Bone marrow (tissue), 2 donors: ENCODE data around the gene CCDC50.

ENCODE experiments used
- DNase-seq, 2 donors: peaks; one replicate each; lab custom pipeline; 2025; lab: John Stamatoyannopoulos, UW

CCDC50 gene

DNA sequence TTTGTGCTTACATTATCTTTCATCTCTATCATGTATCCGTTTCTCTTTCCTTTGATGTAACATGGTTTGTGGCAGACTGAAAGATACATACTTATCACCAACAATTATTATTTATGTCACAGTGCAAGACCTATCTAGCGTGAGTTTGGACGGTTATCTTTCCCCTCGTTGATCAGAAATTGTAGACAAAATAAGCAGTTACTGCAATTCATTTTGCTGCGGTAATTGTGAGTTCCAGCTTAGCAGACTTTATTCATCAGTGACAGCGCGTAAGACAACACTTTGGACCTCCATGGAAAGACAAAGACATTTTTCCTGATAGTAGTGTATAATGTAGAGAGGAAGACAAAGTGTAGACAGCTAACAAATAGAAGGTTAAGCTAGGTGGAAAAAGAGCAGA is 52.1 kb downstream of the CCDC50 start:
- DNase-seq: no peak

DNA sequence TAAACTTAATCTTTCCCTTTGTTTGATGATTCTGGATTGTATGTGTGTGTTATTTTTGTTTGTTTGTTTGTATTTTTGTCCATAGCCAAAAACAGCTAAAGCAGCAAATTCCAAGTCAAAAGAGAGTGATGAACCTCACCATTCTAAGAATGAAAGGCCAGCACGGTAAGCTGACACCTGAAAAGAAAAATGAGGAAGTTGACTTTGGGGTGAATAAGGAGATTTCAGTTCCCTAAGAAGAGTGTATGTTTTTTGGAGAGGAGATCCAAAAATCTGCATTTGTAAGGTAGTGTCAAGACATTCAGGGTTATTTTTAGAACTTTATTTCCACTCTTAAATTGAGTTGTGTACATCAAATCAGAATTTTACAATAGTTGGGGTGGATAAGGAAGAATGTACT is 53.5 kb downstream of the CCDC50 start:
- no peak for DNase-seq

DNA sequence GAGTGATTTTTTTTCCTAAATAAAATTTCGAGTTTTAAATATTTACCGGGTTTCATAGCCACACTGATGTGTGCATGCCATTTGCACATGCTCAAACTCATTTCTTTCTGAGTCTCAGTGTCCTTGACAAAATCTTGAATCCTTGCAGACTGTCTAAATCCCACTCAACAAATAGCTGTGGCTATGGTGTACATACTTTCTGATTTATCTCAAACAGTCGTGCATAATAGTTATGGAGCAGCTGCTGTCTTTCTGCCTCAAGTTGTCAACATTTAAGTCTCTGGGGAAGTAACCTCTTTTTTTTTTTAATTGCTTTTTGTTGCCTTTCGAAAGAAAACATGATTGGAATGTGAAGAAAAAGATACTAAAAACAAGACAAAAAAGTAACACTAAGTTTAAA is 53.9 kb downstream of the CCDC50 start:
- DNase-seq: no peak

DNA sequence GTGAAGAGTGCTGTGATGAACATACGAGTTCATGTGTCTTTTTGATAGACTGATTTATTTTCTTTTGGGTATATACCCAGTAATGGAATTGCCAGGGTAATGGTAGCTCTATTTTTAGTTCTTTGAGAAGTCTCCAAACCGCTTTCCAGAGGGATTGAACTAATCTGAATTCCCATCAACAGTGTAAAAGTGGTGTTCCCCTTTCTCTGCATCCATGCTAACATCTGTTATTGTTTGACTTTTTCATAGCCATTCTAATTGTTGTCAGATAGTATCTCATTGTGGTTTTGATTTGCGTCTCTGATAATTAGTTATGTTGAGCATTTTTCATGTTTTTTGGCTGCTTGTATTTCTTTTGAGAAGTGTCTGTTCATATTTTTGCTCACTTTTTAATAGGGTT is 55.9 kb downstream of the CCDC50 start:
- DNase-seq: no peak

DNA sequence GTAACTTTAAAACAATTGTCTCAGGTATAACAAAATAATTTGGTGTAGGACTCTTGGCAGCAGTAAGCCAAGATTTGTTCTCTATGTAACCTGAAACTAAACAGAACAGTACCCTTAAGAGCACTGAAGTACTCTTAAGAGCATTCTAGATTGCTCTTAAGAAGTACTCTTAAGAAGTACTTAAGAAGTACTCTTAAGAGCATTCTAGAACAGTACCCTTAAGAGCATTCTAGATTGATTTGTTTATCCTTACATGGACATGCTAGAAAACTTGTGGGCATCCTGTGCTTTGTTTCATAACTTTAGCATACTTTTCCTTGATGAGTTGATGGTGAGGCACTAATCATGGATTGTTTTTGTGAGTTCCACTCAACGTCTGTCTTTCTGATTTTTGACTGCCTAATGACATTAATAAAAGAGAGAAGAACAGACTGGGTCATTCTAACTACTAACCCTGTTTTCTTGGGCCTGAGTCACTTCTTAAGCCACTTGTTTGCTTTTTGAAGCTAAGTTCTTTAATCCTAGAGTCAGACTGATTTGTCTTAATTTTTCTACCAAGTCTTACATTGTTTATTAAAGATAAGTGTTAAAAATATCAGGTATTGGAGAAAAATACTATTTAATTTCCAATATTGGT is 58.4 kb downstream of the CCDC50 start:
- no peak for DNase-seq

DNA sequence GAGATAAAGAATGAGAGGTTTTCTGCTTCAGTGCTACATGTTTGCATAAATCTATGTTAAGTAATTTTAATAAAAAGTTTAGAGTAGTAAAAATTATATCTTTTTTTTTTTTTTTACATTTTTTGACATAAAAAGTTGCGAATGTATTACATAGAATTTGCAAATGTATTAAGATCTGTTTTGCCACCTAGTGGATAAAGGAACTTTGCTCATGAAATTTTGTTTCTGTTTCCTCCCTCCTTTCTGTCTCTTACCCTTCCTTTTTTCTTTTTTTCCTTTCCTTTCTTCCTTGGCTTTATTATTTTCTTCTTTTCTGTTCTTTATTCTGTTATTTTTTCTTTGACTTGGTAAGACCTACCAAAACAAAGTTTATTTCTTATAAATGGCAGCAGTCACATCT is 59.6 kb downstream of the CCDC50 start:
- no peak for DNase-seq

DNA sequence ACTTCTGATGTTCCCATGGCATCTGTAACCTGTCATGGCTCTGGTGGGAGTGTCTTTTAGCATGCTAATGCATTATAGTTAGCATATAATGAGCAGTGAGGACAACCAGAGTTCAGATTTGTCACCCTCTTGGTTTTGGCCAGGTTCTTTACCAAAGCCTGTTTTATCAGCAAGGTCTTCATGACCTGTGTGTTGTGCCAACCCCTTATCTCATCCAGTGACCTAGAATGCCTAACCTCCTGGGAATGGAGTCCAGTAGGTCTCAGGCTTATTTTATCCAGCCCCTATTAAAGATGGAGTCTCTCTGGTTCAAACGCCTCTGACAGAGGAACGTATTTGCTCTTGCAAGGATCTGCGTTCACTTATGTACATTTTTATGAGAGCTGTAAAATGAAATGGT is 61.4 kb downstream of the CCDC50 start:
- no peak for DNase-seq

DNA sequence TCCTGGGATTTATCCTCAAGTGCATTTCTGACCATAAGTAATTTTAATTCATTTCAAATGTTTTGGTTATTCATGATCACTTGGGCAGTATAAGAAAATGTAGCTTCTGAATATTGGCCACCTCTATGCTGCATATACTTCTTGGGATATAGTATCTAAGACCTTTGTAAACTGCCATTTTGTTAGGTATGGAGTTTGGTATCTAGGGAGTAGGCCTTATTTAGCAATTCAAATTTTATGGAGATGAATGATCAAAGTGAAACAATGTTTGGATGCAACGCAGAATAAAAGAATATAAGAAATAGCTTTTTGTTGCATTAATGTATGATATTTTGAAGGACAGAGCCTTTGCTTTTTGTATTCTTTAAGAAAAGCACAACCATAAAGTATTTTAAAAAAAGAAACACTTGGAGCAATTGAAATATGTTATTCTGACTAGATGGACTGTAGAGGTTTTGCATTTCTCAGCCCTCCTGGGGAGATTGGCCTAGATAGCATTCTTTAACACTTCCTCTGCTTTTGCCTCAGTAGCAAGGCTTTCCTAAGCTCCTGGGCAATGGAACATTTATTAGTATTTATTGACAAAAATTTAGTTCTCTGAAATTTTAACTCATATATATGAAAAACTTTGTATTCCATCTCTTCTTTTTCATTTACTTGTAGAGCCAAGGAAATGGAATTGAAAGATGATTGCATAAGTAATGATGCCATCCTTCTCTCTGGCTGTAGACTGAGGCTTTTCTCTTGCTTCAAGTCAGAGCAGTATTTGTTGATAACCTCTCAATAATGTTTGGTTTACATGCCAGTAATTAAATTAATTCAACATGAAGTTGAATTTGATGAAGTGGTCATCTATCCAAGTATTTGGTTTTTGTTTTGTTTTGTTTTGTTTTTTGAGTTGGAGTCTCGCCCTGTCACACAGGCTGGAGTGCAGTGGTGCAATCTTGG is 62.9 kb downstream of the CCDC50 start:
- no peak for DNase-seq

DNA sequence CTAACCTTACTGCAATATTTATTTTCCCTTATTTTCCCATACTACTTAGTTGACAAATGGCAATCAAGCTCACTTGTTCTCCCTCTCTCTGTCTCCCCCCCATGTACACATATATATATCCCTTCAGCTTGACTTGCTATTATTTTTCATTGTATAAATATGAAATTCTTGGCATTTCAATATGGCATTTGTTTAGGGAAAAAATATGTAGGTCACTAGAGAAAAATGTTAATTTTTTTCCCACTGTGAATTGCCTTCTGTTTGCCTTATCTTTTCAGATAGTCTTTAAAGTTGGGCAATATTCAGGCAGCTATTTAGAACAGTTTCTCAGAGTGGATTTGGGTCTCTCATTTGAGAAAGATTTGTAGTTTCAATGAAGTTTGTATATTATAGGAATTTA is 64.0 kb downstream of the CCDC50 start:
- no peak for DNase-seq

DNA sequence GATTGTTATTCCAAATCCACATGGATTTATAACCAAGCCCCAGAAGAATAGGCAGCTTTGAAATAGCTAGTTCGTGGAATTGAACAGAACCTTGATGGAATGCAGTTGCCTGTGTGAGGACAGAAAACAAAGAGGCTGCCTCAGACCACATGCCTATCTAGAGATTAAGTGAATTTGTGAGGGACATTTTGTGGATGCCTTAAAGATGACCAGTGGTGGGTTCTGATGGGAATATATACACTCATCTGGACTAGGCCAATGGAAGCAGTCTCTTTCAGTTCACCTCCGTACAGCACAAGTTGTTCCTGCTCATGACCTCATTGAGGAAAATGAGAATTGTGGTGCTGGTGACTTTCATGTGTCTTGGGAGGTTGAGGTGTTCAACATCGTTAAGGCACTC is 68.6 kb downstream of the CCDC50 start:
- no peak for DNase-seq

DNA sequence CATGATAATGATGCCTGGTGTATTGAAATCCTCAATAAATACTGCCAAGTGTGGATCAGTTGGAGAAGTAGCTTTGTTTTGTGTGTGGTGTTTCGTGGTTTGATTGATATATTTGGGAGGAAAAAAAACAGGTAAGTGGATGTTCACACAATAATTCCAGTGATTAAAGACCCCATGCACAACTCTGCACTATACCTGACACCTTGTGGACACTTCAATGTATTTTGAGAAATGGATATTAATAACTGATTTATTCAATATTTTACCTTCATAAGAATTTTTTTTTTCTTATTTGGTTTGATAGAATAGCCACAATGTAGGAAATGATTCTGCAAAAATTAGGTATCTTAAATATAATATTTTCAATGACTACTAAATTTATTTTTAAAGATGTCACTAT is 69.4 kb downstream of the CCDC50 start:
- DNase-seq: no peak

DNA sequence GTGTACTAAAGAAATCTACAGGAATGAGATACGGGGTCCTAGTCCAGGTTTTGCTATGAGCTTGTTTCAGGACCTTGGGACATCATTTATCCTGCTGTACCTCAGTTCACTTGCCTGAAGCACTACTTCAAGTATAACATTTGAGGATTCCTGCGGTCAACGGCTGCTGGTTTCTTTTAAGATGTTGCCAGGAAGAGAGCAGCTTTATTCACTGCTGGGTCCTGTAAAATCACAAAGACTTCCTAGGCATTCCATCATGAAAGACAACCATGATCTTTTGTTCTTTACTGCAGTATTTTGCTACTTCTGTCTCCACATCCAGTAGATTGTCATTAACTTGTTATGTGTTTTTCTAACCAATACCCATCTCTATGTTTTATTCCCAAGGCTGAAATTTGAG is 70.7 kb downstream of the CCDC50 start:
- no peak for DNase-seq

DNA sequence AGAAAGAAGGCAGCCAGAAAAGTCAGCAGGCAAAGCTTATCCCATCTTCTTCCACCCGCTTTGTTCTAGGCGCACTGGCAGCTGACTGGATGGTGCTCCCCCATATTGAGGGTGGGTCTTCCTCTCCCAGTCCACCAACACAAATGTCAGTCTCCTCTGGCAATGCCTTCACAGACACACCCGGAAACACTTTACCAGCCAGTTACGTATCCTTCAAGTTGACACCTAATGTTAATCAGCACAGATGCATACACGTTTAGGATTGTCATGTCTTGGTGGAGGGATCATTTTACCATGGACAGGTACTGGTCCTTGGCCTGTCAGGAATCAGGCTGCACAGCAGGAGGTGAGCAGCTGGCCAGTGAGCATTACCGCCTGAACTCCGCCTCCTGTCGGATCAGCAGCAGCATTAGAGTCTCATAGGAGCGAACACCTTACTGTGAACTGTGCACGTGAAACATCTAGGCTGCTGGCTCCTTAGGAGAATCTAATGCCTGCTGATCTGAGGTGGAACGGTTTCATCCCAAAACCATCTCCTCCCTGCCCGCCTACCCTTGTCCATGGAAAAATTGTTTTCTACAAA is 72.7 kb downstream of the CCDC50 start:
- no peak for DNase-seq

DNA sequence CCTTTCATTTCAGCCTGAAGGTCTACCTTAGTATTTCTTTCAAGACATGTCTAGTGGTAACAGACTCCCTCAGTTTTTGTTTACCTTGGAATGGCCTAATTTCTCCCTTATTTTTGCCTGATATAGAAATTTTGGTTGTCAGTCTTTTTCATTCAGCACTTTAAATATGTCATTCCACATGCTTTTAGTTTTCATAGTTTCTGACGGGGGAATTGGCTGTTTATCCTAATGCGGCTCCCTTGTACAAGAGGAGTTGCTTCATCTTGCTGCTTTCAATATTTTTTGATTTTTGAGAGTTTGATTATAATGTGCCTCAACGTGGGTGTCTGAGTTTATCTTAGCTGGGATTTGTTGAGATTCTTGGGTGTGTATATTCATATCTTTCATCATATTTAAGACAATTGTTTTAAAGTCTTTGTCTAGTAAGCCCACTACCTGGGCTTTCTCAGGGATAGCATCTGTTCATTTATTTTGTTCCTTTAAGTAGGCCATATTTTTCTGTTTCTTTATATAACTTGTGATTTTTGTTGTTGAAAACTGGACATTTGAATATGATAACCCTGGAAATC is 80.7 kb downstream of the CCDC50 start:
- no peak for DNase-seq

DNA sequence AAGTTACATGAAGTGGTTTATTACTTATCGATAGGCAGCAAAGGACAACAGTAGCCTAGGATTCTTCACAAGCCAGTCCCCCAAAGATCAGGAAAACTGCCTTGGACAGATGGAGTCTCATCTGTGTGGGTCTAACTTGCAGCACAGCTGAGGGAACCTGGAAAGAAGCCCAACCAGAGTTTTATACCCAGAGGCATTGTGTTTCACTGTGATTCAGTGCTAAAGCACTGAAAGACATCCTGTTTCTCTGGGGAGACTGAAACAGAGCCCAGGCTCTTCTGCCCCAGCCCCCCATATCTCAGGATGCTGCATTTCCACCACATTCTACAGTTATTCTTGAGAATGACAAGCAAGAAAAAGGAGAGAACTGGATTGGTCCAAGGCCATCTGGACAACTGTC is 83.6 kb downstream of the CCDC50 start:
- DNase-seq: no peak

DNA sequence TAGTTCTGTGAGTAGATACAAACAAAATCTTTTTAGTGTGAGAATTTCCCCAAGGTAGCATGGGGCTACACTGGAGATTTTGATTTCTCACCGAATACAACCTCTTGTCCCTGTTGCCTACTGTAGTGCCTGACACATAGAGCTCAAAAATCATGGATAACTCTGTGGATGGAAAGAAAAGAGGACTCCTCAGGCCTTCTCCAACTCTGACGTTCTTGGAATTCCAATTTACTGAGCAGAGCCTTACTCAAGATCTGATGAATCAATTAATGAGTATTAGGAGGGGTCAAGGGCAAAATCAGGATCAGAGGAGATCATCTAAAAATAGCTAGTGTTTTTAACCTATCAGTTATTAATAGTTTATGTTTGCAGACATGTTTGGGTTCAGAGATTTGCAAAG is 85.1 kb downstream of the CCDC50 start:
- no peak for DNase-seq

DNA sequence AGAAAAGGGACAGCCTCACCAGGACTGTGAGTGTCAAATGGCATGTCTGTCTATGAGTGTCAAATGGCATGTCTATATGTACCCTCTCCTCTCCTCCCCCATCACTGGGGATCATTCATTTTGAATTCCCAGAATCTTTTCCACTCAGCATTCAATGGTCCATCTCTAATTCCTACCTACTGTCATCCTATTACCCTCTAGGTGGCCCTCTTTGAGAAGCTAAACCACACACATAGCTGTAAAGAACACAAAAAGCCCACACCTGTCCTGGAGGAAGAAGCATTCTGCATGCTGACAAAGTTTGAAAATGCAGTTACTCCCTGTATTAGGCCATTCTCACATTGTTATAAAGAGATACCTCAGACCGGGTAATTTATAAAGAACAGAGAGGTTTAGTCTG is 85.5 kb downstream of the CCDC50 start:
- DNase-seq: no peak

DNA sequence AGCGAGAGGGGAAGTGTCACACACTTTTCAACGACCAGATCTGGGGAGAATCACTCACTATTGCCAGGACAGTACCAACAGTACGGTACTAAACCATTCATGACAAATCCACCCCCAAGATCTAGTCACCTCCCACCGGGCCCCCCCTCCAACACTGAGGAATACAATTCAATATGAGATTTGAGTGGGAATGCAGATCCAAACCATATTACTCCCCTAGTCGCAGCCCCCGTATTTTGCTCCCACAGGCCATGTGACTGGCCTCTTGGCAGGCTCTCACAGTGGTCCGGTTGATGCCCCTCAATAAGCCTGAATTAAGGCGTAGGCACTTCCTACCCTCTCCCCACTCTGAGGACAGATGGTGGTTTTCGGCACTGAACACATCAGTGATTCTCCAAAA is 86.4 kb downstream of the CCDC50 start:
- no peak for DNase-seq

DNA sequence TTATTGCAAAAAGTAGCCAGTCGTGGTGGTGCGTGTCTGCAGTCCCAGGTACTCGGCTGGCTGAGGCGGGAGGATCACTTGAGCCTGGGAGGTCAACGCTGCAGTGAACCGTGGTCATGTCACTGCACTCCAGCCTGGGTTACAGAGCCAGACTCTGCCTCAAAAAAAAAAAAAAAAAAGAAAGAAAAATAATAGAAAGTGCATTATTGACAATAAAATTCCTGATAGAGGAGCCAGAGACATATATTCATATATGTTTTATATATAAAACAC is 88.2 kb downstream of the CCDC50 start:
- no peak for DNase-seq

DNA sequence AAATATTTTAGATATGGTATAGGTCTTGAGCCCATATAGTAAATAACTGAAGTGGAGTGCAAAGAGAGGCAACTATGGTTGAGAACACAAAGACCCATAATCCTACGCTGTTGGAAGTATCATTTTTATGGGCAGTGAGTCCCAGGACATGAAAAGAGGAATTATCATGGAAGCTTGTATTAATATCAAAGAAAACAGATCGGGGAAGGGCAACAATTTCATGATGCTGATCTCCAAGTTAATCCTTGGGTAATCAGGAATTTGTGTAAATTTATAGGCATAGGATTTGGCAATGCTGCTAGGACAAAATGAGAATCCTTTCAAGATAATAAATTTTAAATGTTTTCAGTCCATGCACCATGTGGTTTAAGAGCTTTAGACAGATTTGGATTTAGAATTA is 91.6 kb downstream of the CCDC50 start:
- no peak for DNase-seq

DNA sequence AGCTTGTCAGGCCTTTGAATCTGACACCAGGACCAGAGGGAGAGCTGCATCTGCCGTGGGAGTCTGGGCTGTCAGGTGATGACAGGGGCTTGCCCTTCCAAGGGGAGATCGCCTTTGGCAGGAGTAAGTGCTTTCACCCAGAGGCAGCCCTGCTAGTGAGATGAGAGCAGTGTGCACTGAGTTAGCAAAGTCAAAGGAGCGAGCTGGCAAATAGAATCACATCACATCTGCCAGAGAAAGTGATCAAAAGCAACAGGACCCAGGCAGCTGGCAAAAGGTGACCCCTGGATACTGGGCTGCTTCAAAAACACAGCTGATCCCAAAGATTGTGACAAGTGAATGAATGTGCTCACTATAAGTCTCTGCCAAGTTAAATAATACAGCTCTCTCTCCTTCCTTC is 95.7 kb downstream of the CCDC50 start:
- DNase-seq: no peak

DNA sequence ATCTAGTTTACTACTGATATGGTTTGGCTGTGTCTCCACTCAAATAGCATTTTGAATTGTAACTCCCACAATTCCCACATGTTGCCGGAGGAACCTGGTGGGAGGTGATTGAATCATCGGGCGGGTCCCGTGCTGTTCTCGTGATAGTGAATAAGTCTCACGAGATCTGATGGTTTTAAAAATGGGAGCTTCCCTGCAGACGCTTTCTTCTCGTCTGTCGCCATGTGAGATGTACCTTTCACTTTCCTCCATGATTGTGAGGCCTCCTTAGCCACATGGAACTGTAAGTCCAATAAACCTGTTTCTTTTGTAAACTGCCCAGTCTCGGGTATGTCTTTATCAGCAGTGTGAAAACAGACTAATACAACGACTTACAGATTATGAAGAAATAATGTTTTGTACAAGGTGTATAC is 96.1 kb downstream of the CCDC50 start:
- no peak for DNase-seq

DNA sequence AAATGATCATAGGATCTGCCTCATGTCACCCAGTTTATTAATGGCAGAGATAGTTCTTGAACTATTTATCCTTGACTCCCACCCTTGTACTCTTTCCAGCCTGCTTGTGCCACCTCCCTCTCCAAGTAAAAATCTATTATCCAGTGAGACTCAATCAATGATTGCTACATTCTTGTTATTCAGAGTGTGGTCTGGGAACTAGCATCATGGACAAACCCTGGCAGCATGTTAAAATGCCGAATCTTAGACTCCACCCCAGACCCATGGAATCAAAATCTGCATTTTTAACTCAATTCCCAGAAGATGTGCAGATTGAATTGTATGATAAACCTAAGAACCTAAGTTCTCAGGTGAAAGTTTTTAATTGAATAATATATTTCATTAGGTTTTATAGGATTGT is 97.1 kb downstream of the CCDC50 start:
- no peak for DNase-seq
